Colonic mucosa (tissue), 4 donors: Measurements from ENCODE around the gene KLHL6. TPM values are rescaled to one million over a fixed set of nuclear protein-coding genes. Genes with fewer than 3 reads are reported as not detected.
"Not testable (repeated sequence)": the region's sequence is repeated elsewhere in the genome, so short reads cannot be mapped to it uniquely, and the experiment has no call there.

Experiments
- DNase-seq: peaks from one replicate; pipeline ENCODE4 v3.0.0-alpha.2; 2020
- H3K27ac ChIP-seq: fragments of 200-600 bp; one replicate; pipeline ENCODE4 v1.8.0; 2021
- H3K27me3 ChIP-seq: fragments of 200-600 bp; one replicate; pipeline ENCODE4 v1.8.0; 2021
- H3K36me3 ChIP-seq: fragments of 200-600 bp; one replicate; pipeline ENCODE4 v1.8.0; 2021
- H3K4me1 ChIP-seq: fragments of 200-600 bp; one replicate; pipeline ENCODE4 v1.8.0; 2021; ENCODE audit warnings: mild to moderate bottlenecking
- H3K4me3 ChIP-seq: fragments of 200-600 bp; one replicate; pipeline ENCODE4 v1.8.0; 2021
- H3K9ac ChIP-seq, 2 donors: one replicate each; pipeline ENCODE4 v1.7.0; 2013; ENCODE audit warnings: control low read depth in 2 of 2, low read depth in 2 of 2, low read length in 2 of 2
- H3K9me3 ChIP-seq: fragments of 200-600 bp; one replicate; pipeline ENCODE4 v1.8.0; 2021
- intact Hi-C: fragments of 100-400 bp; cut with DNase I; formaldehyde crosslinking; loops from one replicate; pipeline ENCODE4 v1.14.1; 2022
- total RNA-seq, 2 donors: library from RNA; stranded (reverse); fragmentation: NEBNext Ultra II Directional in 1 of 2; extraction: Animal tissue kit (Norgen Biotek cat#: 25700) in 1 of 2; gene quantifications; one replicate each; pipeline ENCODE4 v1.2.1, GENCODE V29; 2021
- TF ChIP-seq, protein P1 (sequence below): fragments of 200-600 bp; IDR thresholded peaks from one replicate; pipeline ENCODE4 v1.8.0; 2022; ENCODE audit warnings: antibody characterized with exemption, mild to moderate bottlenecking
- donor health status: healthy.
- donor health status: DM: no; HTN: no; CAD: no.
- donor health status: DM: no; HTN: no; CAD: no.

The KLHL6 gene
- total RNA-seq, 2 donors from 2014 or later = 2.0 to 2.1 TPM

DNA sequence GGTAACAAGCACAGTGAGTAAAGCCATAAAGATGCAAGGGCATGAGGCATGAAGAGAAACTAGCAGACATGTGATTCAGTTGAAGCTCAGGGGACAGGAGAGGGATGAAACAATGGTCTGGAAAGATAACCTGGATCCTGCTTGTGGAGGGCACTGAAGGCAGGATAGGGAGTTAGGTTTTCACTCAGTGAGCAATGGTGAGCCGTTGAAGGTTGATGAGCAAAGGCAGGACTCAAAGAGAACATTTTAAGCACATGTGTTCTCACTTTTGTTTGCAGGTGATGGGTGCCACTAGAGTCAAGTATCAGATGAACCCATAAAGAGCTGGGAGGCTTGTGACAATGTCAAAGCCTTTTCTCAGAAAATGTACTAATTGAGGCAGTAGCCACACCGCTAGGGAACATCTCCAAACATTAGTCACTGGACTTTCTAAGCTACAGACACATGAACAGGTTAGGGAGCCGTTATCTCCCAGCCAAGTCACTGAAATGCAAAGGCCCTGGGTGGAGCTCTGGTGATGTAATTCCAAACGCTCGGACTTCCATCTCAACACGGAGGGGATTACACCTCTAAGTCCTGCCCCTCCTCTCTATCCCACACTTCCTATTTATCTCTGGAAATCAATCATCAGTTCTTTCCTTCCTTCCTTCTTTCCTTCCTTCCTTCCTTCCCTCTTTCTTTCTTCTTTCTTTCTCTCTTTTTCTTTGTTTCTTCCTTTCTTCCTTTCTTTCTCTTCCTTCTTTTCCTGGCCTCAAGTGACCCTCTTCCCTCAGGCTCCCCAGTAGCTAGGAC is 22.7 kb downstream of the KLHL6 start:
- Histone ChIP-seq H3K9ac (no peak overlapping the region), H3K27me3 (no peaks in the 10 kb centered on the region), H3K9me3 (no peaks in the 10 kb centered on the region), H3K4me3 (no peak overlapping the region), H3K36me3 (no peaks in the 10 kb centered on the region), H3K4me1 (no peaks in the 10 kb centered on the region), H3K27ac (no peak overlapping the region)
- TF ChIP-seq, protein P1, sequence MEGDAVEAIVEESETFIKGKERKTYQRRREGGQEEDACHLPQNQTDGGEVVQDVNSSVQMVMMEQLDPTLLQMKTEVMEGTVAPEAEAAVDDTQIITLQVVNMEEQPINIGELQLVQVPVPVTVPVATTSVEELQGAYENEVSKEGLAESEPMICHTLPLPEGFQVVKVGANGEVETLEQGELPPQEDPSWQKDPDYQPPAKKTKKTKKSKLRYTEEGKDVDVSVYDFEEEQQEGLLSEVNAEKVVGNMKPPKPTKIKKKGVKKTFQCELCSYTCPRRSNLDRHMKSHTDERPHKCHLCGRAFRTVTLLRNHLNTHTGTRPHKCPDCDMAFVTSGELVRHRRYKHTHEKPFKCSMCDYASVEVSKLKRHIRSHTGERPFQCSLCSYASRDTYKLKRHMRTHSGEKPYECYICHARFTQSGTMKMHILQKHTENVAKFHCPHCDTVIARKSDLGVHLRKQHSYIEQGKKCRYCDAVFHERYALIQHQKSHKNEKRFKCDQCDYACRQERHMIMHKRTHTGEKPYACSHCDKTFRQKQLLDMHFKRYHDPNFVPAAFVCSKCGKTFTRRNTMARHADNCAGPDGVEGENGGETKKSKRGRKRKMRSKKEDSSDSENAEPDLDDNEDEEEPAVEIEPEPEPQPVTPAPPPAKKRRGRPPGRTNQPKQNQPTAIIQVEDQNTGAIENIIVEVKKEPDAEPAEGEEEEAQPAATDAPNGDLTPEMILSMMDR = no peak
- no peak for DNase-seq
- intact Hi-C loops = no loop called here

DNA sequence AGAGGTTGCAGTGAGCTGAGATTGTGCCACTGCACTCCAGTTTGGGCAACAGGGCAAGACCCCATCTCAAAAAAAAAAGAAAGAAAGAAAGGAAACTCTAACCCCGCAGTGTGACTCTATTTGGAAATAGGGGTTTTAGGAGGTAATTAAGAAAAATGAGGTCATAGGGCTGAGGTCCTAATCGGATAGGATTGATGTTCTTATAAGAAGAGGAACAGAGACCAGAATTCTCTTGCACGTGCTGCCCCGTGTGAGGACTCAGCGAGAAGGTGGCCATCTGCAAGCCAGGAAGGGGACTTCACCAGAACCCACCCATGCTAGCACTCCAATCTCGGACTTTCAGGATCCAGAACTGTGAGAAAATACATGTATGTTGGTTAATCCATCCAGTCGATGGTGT is 25.8 kb downstream of the KLHL6 start:
- H3K27ac ChIP-seq = no peak overlapping the region

DNA sequence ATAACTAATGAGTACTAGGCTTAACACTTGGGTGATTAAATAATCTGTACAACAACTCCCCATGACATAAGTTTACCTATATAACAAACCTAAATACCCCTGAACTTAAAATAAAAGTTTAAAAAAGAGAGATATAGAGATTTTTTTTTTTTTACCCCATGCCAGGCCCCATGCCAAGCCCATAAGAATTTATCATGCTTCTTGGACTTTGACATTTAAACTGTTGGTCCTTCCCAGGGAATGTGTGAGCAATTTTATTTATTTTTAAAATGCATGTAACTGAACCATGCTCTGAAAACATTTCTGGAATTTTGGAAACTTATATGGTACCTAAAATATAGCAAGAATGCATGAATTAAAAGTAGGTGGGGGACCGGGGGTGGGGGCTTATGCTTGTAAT is 26.3 kb downstream of the KLHL6 start:
- H3K27me3 ChIP-seq = no peaks in the 10 kb centered on the region
- TF ChIP-seq, protein P1 = no peak
- H3K9ac ChIP-seq = no peak overlapping the region
- H3K4me3 ChIP-seq = no peak overlapping the region
- H3K9me3 ChIP-seq = no peaks in the 10 kb centered on the region
- H3K36me3 ChIP-seq = no peaks in the 10 kb centered on the region
- no peaks in the 10 kb centered on the region for H3K4me1 ChIP-seq
- intact Hi-C loops = no loop called here
- no peak overlapping the region for H3K27ac ChIP-seq
- DNase-seq = no peak

More for the DNA sequence above, 25.8 kb downstream of the KLHL6 start:
- Histone ChIP-seq H3K36me3 (no peaks in the 10 kb centered on the region), H3K27me3 (no peaks in the 10 kb centered on the region), H3K4me3 (no peak overlapping the region), H3K4me1 (no peaks in the 10 kb centered on the region), H3K9ac (no peak overlapping the region), H3K9me3 (no peaks in the 10 kb centered on the region)
- intact Hi-C loops = no loop called here
- TF ChIP-seq, protein P1 = no peak
- no peak for DNase-seq

DNA sequence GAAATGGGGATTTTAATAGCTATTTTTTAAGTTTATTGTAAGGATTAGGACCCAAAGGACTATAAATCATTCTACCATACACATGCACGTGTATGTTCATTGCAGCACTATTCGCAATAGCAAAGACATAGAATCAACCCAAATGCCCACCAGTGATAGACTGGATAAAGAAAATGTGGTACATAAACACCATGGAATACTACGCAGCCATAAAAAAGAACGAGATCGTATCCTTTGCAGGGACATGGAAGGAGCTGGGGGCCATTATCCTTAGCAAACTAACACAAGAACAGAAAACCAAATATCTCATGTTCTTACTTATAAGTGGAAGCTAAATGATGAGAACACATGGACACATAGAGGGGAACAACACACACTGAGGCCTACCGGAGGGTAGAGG is 26.7 kb downstream of the KLHL6 start:
- DNase-seq, H3K9ac ChIP-seq, H3K9me3 ChIP-seq, H3K36me3 ChIP-seq, intact Hi-C loops, H3K27ac ChIP-seq, H3K4me3 ChIP-seq, H3K27me3 ChIP-seq, H3K4me1 ChIP-seq: not testable (repeated sequence)

DNA sequence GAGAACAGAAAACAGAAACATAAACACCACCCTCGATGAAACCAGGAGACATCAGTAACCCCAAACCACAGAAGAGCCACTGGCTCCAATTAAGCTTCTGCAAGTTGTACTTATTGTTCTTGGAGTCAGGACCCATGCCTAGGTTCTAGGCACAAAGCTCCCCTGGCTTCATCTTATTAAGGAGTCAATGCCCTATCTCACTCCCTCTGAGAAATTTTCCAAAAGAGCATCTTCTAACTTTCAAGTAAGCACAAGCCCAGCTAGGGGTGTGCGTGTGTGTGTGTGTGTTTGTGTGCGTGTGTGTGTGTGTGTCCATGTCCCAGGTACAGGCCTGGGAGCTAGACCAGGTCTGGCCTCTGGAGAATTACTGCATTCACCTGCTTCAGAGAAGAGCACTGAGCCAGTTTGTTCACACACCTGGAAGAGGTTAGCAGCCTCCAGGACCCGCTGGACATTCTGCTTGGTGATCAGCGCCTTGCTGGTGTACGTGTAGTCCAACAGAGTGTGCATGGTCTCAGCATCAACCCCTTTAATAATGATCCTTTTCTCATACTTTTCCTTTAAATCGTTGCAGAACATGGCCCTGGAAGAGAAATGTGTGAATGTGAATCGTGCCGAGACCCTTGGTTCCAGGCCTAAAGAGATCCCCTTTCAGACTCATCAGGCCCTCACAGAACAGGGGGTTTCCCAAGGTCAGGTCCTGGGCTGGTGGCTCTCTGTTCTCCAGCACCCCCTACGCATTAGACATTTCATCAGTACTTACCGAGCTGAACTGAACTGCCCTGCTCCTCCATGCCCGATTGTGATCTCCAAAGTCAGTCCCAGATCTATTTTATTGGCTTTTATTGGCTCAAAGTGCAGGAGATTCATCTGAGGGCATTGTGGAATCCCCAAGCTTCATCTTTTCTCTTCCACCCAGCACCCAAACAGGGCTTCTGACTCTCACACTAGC is 27.8 kb downstream of the KLHL6 start:
- TF ChIP-seq, protein P1 = no peak
- H3K27me3 ChIP-seq = no peaks in the 10 kb centered on the region
- no peak overlapping the region for H3K4me3 ChIP-seq
- H3K4me1 ChIP-seq = no peaks in the 10 kb centered on the region
- no peak overlapping the region for H3K9ac ChIP-seq
- H3K36me3 ChIP-seq = no peaks in the 10 kb centered on the region
- H3K27ac ChIP-seq = no peak overlapping the region
- intact Hi-C loops = no loop called here
- DNase-seq = no peak
- H3K9me3 ChIP-seq = no peaks in the 10 kb centered on the region
